B cell (primary cell): ENCODE data around the gene NUP214.

Source experiments
- CTCF ChIP-seq: fragments of 200-600 bp; IDR thresholded peaks from one replicate; pipeline ENCODE4 v1.8.0; 2022; ENCODE audit warnings: antibody characterized with exemption, mild to moderate bottlenecking
- EZH2 ChIP-seq: IDR thresholded peaks from 2 replicates; pipeline ENCODE4 v1.6.1; 2012; ENCODE audit warnings: borderline replicate concordance, low read depth, mild to moderate bottlenecking, moderate library complexity, low read length; ENCODE audit not compliant: insufficient read depth, poor library complexity, severe bottlenecking

- no peak for TF ChIP-seq CTCF
- TF ChIP-seq EZH2: no peak
Observed at GRCh38 chr9:131111854-131112311, 13.5 kb upstream of the NUP214 start.
